GM23338 (cell line): ENCODE data around the gene FTCDNL1. TPM values are rescaled to one million over a fixed set of nuclear protein-coding genes. Genes with fewer than 3 reads are reported as not detected.

Experiments
- ATAC-seq: fragments of 200-7000 bp; cut with Tn5 transposase; 3 replicates; pipeline ENCODE4 v1.9.1; 2020
- DNase-seq: peaks from one replicate; pipeline ENCODE4 v3.0.0-alpha.2; 2015; ENCODE audit warnings: low spot score
- H2AFZ ChIP-seq: fragments of 200-600 bp; sonication (generic); 2 replicates; pipeline ENCODE4 v1.8.0; 2016; ENCODE audit warnings: antibody characterized with exemption, mild to moderate bottlenecking, moderate library complexity
- H3F3A ChIP-seq: fragments of 200-600 bp; sonication (generic); replicated peaks from 2 replicates; pipeline ENCODE4 v1.8.0; 2017; ENCODE audit warnings: antibody characterized with exemption, mixed run types, low read depth
- H3K27ac ChIP-seq: fragments of 200-600 bp; sonication (generic); 2 replicates; pipeline ENCODE4 v1.6.1; 2016; ENCODE audit warnings: low read depth
- H3K27me3 ChIP-seq: fragments of 200-600 bp; sonication (generic); 2 replicates; pipeline ENCODE4 v1.8.0; 2016; ENCODE audit warnings: mild to moderate bottlenecking, mixed run types, moderate library complexity; ENCODE audit not compliant: insufficient read depth
- H3K36me3 ChIP-seq: fragments of 200-600 bp; sonication (generic); 2 replicates; pipeline ENCODE4 v1.8.0; 2016; ENCODE audit warnings: mild to moderate bottlenecking; ENCODE audit not compliant: insufficient read depth
- H3K4me1 ChIP-seq: fragments of 200-600 bp; sonication (generic); 2 replicates; pipeline ENCODE4 v1.8.0; 2016; ENCODE audit warnings: mild to moderate bottlenecking, moderate library complexity; ENCODE audit not compliant: insufficient read depth
- H3K4me2 ChIP-seq: fragments of 200-600 bp; sonication (generic); 2 replicates; pipeline ENCODE4 v1.7.1; 2017; ENCODE audit warnings: mixed run types
- H3K4me3 ChIP-seq: fragments of 200-600 bp; sonication (generic); 2 replicates; pipeline ENCODE4 v1.6.1; 2016; ENCODE audit warnings: mixed run types
- H3K79me2 ChIP-seq: fragments of 200-600 bp; sonication (generic); replicated peaks from 2 replicates; pipeline ENCODE4 v1.8.0; 2017; ENCODE audit warnings: mild to moderate bottlenecking; ENCODE audit not compliant: insufficient read depth
- H3K9me2 ChIP-seq: fragments of 200-600 bp; sonication (generic); 2 replicates; pipeline ENCODE4 v1.8.0; 2017; ENCODE audit not compliant: insufficient read depth
- H4K20me1 ChIP-seq: fragments of 200-600 bp; sonication (generic); replicated peaks from 2 replicates; pipeline ENCODE4 v1.8.0; 2017; ENCODE audit warnings: mild to moderate bottlenecking; ENCODE audit not compliant: insufficient read depth
- H3K27ac Mint-ChIP-seq: 2 replicates; pipeline ENCODE4 v1.8.0; 2020; ENCODE audit warnings: inconsistent platforms, mild to moderate bottlenecking, moderate library complexity, mixed read lengths
- H3K27me3 Mint-ChIP-seq: 3 replicates; pipeline ENCODE4 v1.8.0; 2022; ENCODE audit warnings: low read depth, mild to moderate bottlenecking, moderate library complexity, mixed read lengths, inconsistent platforms; ENCODE audit not compliant: insufficient read depth, poor library complexity
- H3K36me3 Mint-ChIP-seq: 3 replicates; pipeline ENCODE4 v1.8.0; 2021; ENCODE audit warnings: low read depth, mild to moderate bottlenecking, inconsistent platforms, moderate library complexity, mixed read lengths
- H3K4me1 Mint-ChIP-seq: 3 replicates; pipeline ENCODE4 v1.8.0; 2020; ENCODE audit warnings: mild to moderate bottlenecking, inconsistent platforms, mixed read lengths
- H3K4me3 Mint-ChIP-seq: 3 replicates; pipeline ENCODE4 v1.8.0; 2021; ENCODE audit warnings: moderate library complexity, mild to moderate bottlenecking, inconsistent platforms, mixed read lengths
- H3K9me3 Mint-ChIP-seq: 3 replicates; pipeline ENCODE4 v1.8.0; 2020; ENCODE audit warnings: moderate library complexity, mild to moderate bottlenecking, inconsistent platforms, mixed read lengths
- CREB1 ChIP-seq: fragments of 250-450 bp; sonication (Bioruptor Pico); IDR thresholded peaks from 2 replicates; pipeline ENCODE4 v1.5.0; 2020; ENCODE audit warnings: low read depth, mild to moderate bottlenecking, moderate library complexity
- CTCF ChIP-seq, 2 experiments: fragments of 200-600 bp in 1 of 2; sonication (generic) in 1 of 2; conservative IDR thresholded peaks; 2 replicates each; pipeline versions ENCODE4 v1.5.1 to v1.6.1; 2016 to 2017; ENCODE audit warnings: antibody characterized with exemption in 2 of 2, low read depth in 2 of 2, mild to moderate bottlenecking in 2 of 2, moderate library complexity in 1 of 2
- EZH2 ChIP-seq: fragments of 200-600 bp; sonication (generic); IDR thresholded peaks from one replicate; pipeline ENCODE4 v1.8.0; 2017; ENCODE audit warnings: antibody characterized with exemption, mild to moderate bottlenecking, low read depth; ENCODE audit not compliant: unreplicated experiment
- JUNB ChIP-seq: IDR thresholded peaks from one replicate; pipeline ENCODE4 v1.6.1; 2016; ENCODE audit warnings: antibody characterized with exemption; ENCODE audit not compliant: unreplicated experiment
- STAT1 ChIP-seq: IDR thresholded peaks from one replicate; pipeline ENCODE4 v1.6.1; 2016; ENCODE audit warnings: antibody characterized with exemption; ENCODE audit not compliant: unreplicated experiment
- ZNF114 ChIP-seq: fragments of 250-450 bp; sonication (Bioruptor Pico); IDR thresholded peaks from 2 replicates; pipeline ENCODE4 v1.5.0; 2020; ENCODE audit warnings: mild to moderate bottlenecking, moderate library complexity
- ZNF331 ChIP-seq: fragments of 250-450 bp; sonication (Bioruptor Pico); IDR thresholded peaks from 2 replicates; pipeline ENCODE4 v1.5.0; 2020; ENCODE audit warnings: low read depth, mild to moderate bottlenecking, moderate library complexity
- polyA plus RNA-seq: library from polyadenylated mRNA; unstranded; fragments of >200 nt; fragmentation: Nextera tagmentation; extraction: Ambion mirVana; gene quantifications from 2 replicates; pipeline ENCODE4 v1.2.1, GENCODE V29; 2016
- total RNA-seq: library from RNA; depleted of rRNA; stranded (reverse); fragments of >200 nt; shearing (Covaris generic); gene quantifications from 2 replicates; pipeline ENCODE4 v1.2.3, GENCODE V29; 2014
- TF ChIP-seq, protein P1 (sequence below): IDR thresholded peaks from one replicate; pipeline ENCODE4 v1.6.1; 2018; ENCODE audit warnings: antibody characterized with exemption; ENCODE audit not compliant: unreplicated experiment

FTCDNL1 gene
- total and polyA plus RNA-seq, 2 experiments from 2014 or later = 1.7 to 2.0 TPM

DNA sequence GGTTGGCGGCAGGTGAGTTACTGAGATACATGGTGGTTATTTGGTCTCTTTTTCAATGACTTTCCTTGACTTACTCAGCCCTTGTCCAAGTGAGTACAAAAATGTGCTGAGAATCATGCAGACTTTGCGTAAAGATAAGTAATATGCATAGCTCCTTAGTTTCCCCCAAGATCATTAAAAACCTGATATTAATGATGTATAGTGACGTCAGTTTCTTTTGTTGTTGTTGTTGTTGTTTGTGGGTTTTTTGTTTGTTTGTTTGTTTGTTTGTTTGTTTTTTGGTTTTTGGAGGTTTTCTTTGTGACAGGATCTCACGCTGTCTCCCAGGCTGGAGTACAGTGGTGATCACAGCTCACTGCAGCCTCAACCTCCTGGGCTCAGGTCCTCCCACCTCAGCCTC, 14.9 kb upstream of the FTCDNL1 start:
- Histone ChIP-seq H3K4me2 (no peak overlapping the region), H3K27ac (no peak overlapping the region), H3K79me2 (no peaks in the 10 kb centered on the region), H3K27me3 (no peaks in the 10 kb centered on the region), H3K36me3 (no peaks in the 10 kb centered on the region), H3K4me1 (peaks cover 37% of the 10 kb centered on the region), H3K9me2 (no peaks in the 10 kb centered on the region), H3K4me3 (no peak overlapping the region), H3F3A (no peaks in the 10 kb centered on the region), H2AFZ (no peak overlapping the region), H4K20me1 (no peaks in the 10 kb centered on the region)
- ATAC-seq = no peak
- peaks cover 43% of the 10 kb centered on the region for H3K4me1 Mint-ChIP-seq
- no peaks in the 10 kb centered on the region for H3K27me3 Mint-ChIP-seq
- H3K27ac Mint-ChIP-seq = no peak overlapping the region
- DNase-seq = no peak
- H3K36me3 Mint-ChIP-seq = no peaks in the 10 kb centered on the region
- no peak overlapping the region for H3K4me3 Mint-ChIP-seq
- TF ChIP-seq ZNF331 (CRISPR knock-in tag) (no peak), STAT1 (no peak), ZNF114 (CRISPR knock-in tag) (no peak)
- TF ChIP-seq, protein P1, sequence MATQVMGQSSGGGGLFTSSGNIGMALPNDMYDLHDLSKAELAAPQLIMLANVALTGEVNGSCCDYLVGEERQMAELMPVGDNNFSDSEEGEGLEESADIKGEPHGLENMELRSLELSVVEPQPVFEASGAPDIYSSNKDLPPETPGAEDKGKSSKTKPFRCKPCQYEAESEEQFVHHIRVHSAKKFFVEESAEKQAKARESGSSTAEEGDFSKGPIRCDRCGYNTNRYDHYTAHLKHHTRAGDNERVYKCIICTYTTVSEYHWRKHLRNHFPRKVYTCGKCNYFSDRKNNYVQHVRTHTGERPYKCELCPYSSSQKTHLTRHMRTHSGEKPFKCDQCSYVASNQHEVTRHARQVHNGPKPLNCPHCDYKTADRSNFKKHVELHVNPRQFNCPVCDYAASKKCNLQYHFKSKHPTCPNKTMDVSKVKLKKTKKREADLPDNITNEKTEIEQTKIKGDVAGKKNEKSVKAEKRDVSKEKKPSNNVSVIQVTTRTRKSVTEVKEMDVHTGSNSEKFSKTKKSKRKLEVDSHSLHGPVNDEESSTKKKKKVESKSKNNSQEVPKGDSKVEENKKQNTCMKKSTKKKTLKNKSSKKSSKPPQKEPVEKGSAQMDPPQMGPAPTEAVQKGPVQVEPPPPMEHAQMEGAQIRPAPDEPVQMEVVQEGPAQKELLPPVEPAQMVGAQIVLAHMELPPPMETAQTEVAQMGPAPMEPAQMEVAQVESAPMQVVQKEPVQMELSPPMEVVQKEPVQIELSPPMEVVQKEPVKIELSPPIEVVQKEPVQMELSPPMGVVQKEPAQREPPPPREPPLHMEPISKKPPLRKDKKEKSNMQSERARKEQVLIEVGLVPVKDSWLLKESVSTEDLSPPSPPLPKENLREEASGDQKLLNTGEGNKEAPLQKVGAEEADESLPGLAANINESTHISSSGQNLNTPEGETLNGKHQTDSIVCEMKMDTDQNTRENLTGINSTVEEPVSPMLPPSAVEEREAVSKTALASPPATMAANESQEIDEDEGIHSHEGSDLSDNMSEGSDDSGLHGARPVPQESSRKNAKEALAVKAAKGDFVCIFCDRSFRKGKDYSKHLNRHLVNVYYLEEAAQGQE = no peak
- no peaks in the 10 kb centered on the region for H3K9me3 Mint-ChIP-seq

GRCh38 chr2:199862788-199863187, 11.8 kb upstream of the FTCDNL1 start:
- ATAC-seq = no peak
- Histone ChIP-seq H3K36me3 (no peaks in the 10 kb centered on the region), H3K27me3 (no peaks in the 10 kb centered on the region), H3K79me2 (no peaks in the 10 kb centered on the region), H3K9me2 (no peaks in the 10 kb centered on the region), H2AFZ (no peak overlapping the region), H3F3A (no peaks in the 10 kb centered on the region), H3K4me1 (peaks cover 11% of the 10 kb centered on the region), H3K4me2 (no peak overlapping the region), H4K20me1 (no peaks in the 10 kb centered on the region), H3K4me3 (no peak overlapping the region), H3K27ac (no peak overlapping the region)
- H3K27ac Mint-ChIP-seq = no peak overlapping the region
- no peak overlapping the region for H3K4me3 Mint-ChIP-seq
- peaks cover 18% of the 10 kb centered on the region for H3K4me1 Mint-ChIP-seq
- H3K9me3 Mint-ChIP-seq = no peaks in the 10 kb centered on the region
- no peak for DNase-seq
- peaks cover 2% of the 10 kb centered on the region for H3K27me3 Mint-ChIP-seq
- no peaks in the 10 kb centered on the region for H3K36me3 Mint-ChIP-seq
- TF ChIP-seq JUNB (no peak), CTCF (conservative IDR thresholded peaks at IDR 0.05; ENCODE audit: low read depth in 2 of 2) (no peak), EZH2 (no peak), CREB1 (CRISPR knock-in tag) (no peak), ZNF331 (CRISPR knock-in tag) (no peak)
- TF ChIP-seq, protein P1 = no peak
